GM04503 (cell line): Measurements from ENCODE around the gene PCDH12.

Source experiments
- DNase-seq: peaks from one replicate; pipeline ENCODE4 v3.0.0-alpha.2; 2012; ENCODE audit warnings: low read depth

The PCDH12 gene

DNA sequence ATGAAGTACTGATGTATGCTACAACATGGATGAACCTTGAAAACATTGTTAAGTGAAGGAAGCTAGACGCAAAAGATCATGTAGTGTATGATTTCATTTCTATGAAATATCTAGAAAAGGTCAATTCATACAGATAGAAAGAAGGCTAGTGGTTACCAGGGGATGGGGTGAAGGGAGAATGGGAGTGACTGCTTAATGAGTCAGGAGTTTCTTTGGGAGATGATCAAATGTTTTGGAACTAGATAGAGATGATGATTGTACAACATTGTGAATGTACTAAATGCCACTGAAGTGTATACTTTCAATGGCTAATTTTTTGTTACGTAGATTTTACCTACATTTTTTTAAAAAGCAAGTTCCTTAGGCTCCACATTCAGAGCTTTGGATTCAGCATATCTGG lies 49.2 kb downstream of the PCDH12 start:
- DNase-seq, result peak; percentile 10

DNA sequence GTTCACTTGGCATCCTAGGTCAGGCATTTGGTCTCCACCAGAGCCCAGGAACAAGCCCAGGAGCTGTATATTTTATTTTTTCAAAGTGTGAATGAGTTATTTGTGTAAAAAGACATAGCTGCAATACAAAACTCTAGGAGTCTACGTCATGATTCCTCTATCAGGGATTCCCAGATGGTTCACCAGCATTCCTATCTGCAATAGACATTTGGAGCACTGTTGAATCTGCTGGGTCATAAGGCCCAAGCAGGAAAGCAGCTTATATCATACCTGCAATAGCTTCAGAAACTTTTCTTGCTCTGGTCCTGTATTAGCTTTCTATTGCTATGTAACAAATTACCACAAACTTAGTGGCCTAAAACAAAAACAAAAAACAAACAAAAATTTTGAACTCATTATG lies 51.0 kb downstream of the PCDH12 start:
- DNase-seq, result no peak

DNA sequence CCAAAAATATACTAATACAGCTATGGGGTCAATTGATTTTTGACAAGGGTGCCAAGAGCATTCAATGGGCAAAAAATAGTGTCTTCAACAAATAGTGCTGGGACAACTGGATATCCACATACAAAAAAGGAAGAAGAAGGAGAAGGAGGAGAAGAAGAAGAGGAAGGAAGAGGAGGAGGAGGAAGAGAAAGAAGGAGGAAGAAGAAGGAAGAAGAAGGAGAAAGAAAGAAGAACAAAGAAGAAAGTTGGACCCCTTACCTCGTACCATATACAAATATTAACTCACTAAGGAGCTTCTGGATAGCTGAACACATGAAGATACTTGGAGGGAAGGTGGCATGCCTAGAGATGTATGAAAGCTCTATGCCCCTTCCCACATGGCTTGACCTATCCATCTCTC lies 51.5 kb downstream of the PCDH12 start:
- no peak for DNase-seq

DNA sequence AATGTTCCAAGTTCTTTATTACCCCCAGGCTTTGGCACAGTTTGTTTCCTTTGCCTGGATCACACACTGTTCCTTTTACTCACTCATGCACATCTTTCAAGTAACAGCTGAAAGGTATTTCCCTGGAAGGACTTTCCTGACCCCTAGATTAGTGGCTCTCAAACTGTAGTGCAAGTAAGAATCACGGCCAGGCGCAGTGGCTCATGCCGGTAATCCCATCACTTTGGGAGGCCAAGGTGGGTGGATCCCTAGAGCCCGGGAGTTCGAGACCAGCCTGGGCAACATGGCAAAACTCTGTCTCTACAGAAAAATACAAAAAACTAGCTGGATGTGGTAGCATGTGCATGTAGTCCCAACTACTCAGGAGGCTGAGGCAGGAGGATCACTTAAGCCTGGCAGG lies 53.5 kb downstream of the PCDH12 start:
- DNase-seq, result no peak

DNA sequence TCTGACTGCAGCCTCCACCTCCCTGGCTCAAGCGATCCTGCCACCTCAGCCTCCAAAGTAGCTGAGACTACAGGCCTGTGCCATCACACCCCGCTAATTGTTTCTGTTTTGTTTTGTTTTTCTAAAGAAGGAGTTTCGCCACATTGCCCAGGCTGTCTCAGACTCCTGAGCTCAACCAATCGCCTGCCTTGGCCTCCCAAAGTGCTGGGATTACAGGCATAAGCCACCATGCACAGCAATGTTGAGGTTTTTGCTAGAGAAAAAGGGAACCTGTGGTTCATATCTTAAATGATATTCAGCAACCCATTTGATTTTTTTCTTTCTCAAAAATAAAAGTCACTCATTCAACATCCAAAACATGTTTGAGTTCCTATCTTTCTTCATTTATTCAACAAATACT lies 54.7 kb downstream of the PCDH12 start:
- no peak for DNase-seq

DNA sequence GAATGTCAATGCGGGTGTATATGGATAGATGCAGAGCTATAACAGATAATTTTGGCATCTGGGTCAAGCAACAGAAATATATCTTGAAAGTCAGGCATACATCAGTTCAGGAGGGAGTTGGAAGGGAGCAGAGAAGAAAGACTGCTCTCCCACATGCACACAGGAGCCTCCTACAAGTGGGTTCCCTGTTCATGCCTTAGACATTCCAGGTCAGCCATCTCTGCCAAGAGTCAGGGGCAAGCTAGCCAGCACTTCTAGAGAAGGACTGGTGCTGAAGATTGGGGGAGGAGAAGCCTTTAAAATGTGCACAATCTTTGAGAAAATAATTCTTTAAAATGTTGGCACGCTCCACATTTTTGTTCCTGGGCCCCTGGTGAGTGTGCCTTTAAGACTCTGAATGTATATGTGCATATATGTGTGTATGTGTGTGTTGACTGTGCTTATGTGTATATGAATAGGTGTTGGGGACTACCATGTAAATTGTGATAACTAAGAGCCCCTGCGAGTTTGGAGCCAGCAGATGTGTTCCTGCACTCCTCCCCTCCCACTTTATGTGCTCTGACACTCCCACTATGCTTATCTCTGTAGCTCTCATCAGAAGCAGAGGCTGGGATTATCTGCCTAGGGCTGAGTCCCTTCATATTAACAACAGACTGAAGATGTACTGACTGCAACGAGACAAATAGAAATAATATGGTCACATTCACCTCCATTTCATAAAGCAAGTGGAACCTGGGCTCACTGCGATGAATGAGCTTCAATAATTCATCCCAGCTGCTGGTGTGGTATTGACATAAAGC lies 55.8 kb downstream of the PCDH12 start:
- no peak for DNase-seq

DNA sequence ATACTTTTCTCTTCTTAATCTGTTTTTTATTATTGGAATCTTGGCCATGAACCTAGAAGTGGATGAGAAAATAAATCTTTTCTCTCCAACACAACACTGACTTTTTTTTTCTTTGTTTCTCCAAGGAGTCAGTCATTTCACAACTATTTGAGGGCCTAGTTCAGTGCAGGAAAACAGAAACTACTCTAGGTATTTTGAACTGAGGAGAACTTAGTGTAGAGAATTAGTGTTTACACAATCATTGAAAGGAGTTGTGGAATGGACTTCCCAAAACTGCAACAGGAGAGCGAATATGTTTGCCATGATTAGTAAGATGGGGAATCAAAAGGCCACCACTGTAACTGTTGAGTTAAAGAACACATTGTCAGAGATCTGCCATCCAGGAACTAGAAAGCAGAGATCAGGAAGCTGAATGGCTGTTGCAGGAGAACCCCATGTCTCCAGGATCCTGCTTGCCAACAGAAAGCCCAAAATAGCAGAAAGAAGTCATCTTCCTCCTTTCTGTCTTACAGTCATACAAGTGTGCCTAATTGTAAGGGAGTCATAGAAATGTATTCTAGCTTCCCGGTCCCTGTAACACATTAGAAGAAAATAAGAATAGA lies 59.5 kb downstream of the PCDH12 start:
- DNase-seq, result no peak

DNA sequence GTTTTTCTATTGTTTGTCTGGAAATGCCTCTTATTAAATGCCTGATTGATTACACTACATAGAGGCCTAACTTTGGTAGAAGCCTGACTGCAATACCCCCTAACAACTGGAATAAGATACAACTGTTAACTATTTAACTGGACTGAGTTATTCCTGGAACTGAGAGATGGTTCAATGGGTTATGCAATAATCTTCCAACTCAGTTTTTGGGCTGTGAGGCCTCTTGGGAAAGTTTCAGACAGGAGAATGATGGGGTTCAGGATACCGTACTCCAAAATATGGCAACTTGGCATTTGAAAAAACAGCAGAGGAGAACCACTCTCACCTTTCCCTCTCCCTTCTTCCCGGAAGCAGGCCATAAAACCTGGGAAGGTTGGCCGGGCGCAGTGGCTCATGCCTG lies 60.6 kb downstream of the PCDH12 start:
- DNase-seq, result no peak
